ENCODE results near the gene PLCH1.

The PLCH1 gene

GRCh38 chr3:155744626-155745324, at the start of gene PLCH1:
TSS of gene PLCH1 (minus strand) at chr3:155745071. CDS start at chr3:155704224, 40,847 bp downstream.
- DNase-seq = peak; percentile 56

GRCh38 chr3:155792532-155792931, 47.7 kb upstream of the PLCH1 start:
- DNase-seq = no peak

GRCh38 chr3:155791190-155791589, 46.3 kb upstream of the PLCH1 start:
- no peak for DNase-seq

GRCh38 chr3:155790272-155790925, 45.5 kb upstream of the PLCH1 start:
- no peak for DNase-seq

GRCh38 chr3:155785662-155786295, 40.9 kb upstream of the PLCH1 start:
- no peak for DNase-seq

- DNase-seq = no peak
These were observed 37.6 kb upstream of the PLCH1 start for GRCh38 chr3:155782390-155782953.

GRCh38 chr3:155780291-155780690, 35.4 kb upstream of the PLCH1 start:
- no peak for DNase-seq

GRCh38 chr3:155778462-155778861, 33.6 kb upstream of the PLCH1 start:
- no peak for DNase-seq

GRCh38 chr3:155772801-155773200, 27.9 kb upstream of the PLCH1 start:
- no peak for DNase-seq

GRCh38 chr3:155771126-155771525, 26.3 kb upstream of the PLCH1 start:
- no peak for DNase-seq

- DNase-seq = no peak
These were observed 21.3 kb upstream of the PLCH1 start for GRCh38 chr3:155766206-155766605.

- DNase-seq = no peak
These were observed 19.1 kb upstream of the PLCH1 start for GRCh38 chr3:155763870-155764463.

GRCh38 chr3:155760653-155761052, 15.8 kb upstream of the PLCH1 start:
- DNase-seq = no peak

- no peak for DNase-seq
These were observed 12.7 kb upstream of the PLCH1 start for GRCh38 chr3:155757577-155757976.

GRCh38 chr3:155753038-155753639, 8.3 kb upstream of the PLCH1 start:
- no peak for DNase-seq

GRCh38 chr3:155748611-155749365, 3.9 kb upstream of the PLCH1 start:
- no peak for DNase-seq

- no peak for DNase-seq
These were observed 3.0 kb upstream of the PLCH1 start for GRCh38 chr3:155747946-155748290.

GRCh38 chr3:155747286-155747945, 2.5 kb upstream of the PLCH1 start:
- no peak for DNase-seq

GRCh38 chr3:155746703-155747102, 1.8 kb upstream of the PLCH1 start:
- DNase-seq = no peak

GRCh38 chr3:155745795-155746550, 1.1 kb upstream of the PLCH1 start:
- DNase-seq = no peak
